ENCODE data around the gene CDON.

Gene CDON

DNA sequence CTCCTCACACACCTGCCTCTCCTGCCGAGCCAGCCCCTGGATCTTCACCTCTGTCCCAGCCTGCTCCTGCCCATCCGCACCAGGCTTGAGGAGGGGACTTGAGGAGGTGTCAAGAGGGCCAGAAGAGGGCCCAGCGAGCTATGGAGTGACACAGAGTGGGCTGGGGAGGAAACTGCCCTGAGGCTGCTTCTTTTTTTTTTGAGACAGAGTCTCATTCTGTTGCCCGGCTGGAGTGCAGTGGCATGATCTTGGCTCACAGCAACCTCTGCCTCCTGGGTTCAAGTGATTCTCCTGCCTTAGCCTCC lies 21.9 kb upstream of the CDON start:
- DNase-seq (ENCODE audit: low read depth in 1 of 2, low spot score in 1 of 2), result no peak

DNA sequence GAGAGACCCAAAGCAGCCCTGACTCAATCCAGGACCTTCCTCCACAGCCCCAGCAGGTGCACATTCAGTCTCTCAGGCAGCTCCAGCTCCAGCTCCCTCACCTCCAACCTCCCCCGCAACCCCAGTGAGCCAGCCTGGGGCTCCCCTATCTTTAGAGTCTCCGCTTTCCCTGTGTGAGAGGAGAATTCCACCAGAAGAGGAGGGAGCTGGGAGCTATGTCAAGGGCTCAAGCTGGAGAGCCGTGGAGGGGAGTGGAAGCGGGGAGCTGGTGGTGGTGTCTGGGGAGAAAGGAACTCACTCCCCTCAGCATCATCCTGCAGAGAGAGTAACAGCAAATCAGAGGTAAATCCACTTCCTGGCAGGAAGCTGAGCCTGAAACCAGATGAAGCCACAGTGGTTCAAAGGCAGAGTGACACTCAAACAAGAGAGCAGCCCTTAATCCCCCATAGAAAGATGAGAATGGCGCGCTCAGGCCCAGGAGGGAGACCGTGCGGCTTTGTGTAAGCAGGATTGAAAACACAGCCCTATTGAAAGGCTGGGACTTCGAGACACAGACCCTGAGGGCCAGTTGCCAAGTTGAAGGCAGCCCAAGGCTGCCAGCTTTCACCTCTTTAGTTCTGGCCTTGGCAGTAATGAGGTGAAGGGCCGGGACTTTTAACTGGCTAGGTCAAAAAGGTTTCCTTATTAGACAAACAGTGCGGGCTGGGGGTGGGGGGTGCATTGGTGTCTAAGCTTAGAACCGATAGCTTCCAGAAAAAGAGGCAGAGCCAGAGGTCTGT lies 21.4 kb upstream of the CDON start:
- DNase-seq (ENCODE audit: low read depth in 1 of 2, low spot score in 1 of 2), result peak in 1 of 2 donors; percentile 11

GRCh38 chr11:126082251-126083109 lies 19.8 kb upstream of the CDON start:
- no peak for DNase-seq (ENCODE audit: low read depth in 1 of 2, low spot score in 1 of 2)

DNA sequence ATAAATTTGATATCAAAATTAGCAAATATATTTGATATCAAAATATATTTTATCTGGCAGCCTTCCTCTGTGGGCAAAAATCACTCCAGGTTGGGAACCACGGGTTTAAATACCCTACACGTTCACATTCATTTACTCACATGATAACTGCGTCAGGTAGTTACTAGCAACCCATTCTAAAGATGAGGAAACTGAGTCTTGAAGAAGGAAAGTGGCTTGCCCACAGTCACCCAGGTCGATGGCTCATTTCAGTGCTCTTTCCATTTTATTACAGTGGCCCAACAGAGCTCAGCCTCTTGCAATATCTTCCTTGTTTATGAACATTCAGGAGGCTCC lies 19.2 kb upstream of the CDON start:
- DNase-seq (ENCODE audit: low read depth in 1 of 2, low spot score in 1 of 2), result no peak

DNA sequence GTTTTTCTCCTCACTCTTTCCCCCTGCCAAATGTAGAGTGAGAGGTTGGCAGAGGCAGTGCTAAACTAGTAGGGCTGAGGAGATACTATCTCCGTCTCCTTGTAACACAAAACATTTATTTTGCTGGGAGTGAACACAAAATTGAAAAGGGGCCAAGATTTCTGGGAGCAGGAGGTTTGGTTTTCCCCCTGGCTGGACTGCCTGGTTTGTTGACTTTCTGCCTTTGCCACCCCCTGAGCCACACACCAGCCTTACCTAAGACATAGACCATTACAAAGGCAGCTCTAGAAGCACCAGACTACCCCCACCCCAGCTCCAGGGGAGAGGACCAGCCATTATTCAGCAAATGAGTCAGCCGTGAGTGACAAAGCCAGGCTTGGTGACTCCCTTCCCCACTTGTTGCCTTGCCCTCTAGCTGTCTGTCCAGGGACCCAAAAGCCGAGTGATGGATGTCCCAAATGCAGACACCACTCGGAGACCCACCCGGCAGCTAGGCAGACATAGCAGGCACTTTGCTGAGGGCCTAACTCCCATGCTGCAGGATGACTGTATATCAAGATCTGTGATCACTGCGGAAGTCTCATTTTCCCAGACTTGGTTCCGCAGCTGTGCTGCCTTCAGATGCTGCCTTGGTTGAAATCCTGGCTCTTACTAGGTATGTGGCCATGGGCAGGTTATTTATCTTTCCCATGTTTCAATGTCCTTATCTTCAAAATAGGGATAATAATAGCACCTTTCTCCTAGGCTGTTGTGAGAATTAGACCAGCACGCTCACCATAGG lies 17.7 kb upstream of the CDON start:
- DNase-seq (ENCODE audit: low read depth in 1 of 2, low spot score in 1 of 2), result no peak

DNA sequence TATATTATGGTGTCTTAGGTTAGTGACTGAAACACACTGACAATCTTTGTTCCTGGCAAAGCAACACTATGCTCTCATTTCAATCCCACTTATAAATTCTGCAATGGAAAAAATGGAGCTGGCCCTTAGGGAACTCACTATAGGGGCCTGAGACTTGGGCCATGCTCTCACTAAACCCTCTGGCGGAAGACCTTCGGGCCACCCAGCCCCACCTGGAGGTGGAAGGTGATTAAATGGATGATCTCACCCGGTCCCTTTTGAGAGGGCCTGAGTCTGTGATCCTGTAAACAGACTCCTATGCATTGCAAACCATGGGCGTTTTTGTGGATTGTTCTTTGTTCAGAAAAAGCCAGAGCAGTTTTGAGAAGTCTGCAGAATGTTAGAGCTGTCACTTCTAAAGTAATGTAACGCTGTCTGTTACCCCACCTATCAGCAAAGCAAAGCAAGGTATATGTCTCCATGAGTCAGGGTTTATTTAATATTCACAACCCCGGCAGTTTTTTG lies 17.0 kb upstream of the CDON start:
- DNase-seq (ENCODE audit: low read depth in 1 of 2, low spot score in 1 of 2), result no peak

- DNase-seq (ENCODE audit: low read depth in 1 of 2, low spot score in 1 of 2), result no peak
Measured at GRCh38 chr11:126076641-126077040, 14.0 kb upstream of the CDON start.

- DNase-seq (ENCODE audit: low read depth in 1 of 2, low spot score in 1 of 2), result no peak
Measured at GRCh38 chr11:126072801-126073594, 10.3 kb upstream of the CDON start.

DNA sequence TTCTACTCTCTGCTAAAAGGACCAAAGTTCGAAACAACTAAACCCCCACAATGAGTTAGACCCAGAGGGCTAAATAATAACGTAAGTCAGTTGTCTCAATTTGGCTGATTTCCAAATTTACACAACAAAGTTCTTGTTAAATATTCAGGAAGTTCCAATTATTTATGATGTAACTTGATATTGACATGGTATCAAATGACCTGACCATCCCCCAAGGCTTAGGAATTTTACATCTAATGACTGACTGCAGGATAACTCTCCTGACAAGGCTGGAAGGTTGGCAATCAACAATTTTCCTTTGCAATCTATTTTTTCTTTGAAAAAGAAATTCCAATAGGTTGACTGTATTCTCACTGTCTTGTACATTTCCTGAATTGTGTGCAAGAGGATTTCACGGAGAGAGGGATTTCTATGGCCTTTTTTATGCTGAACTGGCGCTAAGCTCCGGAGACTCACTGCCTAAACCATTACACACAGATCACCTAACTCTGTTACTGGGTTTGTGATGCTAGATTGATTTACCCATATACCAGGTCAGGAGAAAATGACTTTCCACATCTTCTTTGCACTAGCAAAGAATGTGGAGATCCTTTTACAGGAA lies 9.6 kb upstream of the CDON start:
- no peak for DNase-seq (ENCODE audit: low read depth in 1 of 2, low spot score in 1 of 2)

DNA sequence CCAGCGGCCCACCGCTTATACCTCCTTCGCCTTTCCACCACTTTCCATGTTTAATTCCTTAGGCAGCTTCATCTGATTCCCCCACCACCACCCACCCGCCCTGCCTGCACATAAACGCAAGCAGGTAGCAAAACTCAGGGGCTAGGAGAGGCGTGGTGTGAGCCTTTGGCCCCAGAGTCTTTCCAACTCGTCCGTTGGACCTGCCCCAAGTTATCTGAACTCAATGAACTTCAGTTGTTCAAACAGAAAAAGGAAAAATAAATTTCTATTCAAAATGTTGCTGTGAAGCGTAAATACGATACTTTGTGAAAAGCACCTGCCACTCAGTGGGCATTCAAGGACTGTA lies 814 bp upstream of the CDON start:
- no peak for DNase-seq (ENCODE audit: low read depth in 1 of 2, low spot score in 1 of 2)

DNA sequence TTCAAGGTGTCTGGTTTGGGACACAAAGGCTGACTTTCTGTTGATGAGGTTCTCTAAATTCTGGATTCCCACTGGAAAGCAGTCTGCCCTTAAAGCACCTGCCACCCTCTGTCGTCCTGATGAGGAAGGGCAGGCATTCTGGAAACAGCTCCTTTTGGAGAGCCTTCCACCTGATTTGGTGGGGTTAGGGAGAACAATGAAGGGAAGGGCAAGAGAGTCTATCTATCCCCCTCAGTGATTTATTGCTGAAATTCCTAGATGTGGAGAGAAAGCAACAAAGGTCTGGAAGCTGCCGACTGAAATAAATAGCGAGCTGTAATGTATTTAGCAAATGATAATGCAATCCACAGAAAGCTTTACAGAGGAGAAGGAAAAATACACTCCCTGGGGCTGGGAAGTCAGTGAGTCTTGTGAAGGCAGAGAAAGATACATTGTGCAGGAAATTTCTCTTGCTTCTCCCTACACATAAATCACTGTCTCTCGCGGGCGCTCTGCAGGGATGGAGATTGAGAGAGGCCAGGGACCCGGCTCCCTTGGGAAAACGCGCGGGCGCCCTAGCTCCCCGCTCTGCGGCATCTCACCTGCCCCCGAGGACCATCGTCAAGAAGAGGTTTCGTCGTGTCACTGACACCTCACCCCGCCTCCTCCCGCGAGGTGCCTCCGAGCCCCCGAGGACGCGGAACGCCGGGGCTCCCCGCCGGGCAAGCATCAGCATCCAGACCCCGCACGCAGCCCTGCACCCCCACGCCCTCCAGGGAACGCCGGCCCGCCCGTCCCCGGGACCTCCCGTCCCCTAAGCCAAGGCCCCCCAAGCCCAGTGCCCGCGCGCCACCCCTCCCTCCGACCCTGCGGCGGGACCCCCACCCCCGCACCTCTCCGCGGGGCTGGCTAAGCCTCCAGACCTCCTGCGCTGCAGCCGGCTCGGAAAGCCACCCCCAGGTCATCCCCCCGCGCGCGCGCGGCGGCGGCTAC lies 673 bp downstream of the CDON start:
- DNase-seq (ENCODE audit: low read depth in 1 of 2, low spot score in 1 of 2), result peak in 1 of 2 donors; percentile 14

- DNase-seq (ENCODE audit: low read depth in 1 of 2, low spot score in 1 of 2), result no peak
Measured at GRCh38 chr11:126060757-126061171, 1.9 kb downstream of the CDON start.

DNA sequence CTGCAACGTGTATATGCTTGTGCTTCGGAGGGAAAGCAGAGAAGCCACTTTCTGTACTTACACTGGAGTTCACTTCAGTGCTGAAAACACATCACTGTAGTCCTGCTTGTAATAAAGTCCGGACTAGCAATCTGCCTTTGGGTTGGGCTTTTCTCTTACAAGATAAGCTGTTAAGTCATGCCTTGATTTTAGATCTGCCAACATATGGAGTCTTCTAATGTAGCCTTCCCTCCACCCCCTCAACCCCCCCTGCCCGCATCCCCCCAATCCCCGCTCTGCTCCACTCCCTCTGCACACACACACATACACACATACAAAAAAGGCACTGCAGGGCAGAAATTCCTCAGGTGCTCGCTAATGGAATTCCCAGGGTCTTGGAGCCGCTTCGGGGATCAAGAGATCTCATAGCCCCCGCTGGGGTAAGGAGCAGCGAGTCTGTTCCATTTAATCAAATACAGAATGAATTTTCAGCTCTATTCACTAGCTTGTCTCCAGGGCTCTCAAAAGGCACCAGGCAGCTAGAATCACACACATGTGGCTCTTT lies 3.4 kb downstream of the CDON start:
- DNase-seq (ENCODE audit: low read depth in 1 of 2, low spot score in 1 of 2), result no peak

DNA sequence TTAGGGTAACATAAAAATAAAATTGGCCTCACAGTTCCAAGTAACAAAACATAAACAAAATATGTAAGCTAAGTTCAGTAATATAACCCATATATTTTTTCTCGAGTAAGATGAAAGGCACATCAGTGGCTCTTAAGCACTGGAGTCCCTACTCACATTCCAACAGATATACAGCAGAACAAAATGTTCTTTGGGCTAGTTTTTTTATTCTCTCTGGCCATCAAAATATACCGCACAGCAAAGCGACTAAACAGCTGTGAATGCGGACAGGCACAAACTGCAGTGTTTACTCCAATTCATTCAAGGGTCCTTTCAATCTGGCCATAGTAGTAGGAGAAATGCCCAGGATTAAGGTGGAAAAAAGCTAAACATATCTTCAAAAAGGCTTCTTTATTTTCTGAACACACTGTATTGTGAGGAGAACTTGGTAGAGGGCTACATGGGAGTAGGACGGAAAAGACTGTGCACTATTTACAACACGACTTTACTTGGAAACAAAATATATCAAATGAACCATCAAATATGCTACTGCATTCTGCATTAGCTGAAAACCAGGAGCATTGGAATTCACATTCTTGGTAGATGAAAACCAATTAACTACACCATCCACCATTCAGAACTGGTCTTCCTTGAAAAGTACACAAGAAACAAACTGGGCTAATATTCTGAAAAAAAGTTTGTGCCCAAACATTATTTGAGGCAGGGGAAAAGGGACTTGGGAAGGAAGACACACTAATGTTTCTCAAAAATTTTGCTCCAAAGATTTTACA lies 4.4 kb downstream of the CDON start:
- DNase-seq (ENCODE audit: low read depth in 1 of 2, low spot score in 1 of 2), result no peak

GRCh38 chr11:126054882-126055281 lies 7.8 kb downstream of the CDON start:
- no peak for DNase-seq (ENCODE audit: low read depth in 1 of 2, low spot score in 1 of 2)

- no peak for DNase-seq (ENCODE audit: low read depth in 1 of 2, low spot score in 1 of 2)
Measured at GRCh38 chr11:126054408-126054807, 8.3 kb downstream of the CDON start.

- no peak for DNase-seq (ENCODE audit: low read depth in 1 of 2, low spot score in 1 of 2)
Measured at GRCh38 chr11:126053415-126054286, 9.0 kb downstream of the CDON start.

All from activated CD4-positive, alpha-beta T cell treated with anti-CD3 and anti-CD28 coated beads, Interleukin-2, amount 50 U/mL, for 24 hours (primary cell).